Measurements from ENCODE around the gene UBE2E1. TPM values are rescaled to one million over a fixed set of nuclear protein-coding genes. Genes with fewer than 3 reads are reported as not detected.

UBE2E1 gene
- total RNA-seq, 1 donor from 2014 or later, result 103 TPM

DNA sequence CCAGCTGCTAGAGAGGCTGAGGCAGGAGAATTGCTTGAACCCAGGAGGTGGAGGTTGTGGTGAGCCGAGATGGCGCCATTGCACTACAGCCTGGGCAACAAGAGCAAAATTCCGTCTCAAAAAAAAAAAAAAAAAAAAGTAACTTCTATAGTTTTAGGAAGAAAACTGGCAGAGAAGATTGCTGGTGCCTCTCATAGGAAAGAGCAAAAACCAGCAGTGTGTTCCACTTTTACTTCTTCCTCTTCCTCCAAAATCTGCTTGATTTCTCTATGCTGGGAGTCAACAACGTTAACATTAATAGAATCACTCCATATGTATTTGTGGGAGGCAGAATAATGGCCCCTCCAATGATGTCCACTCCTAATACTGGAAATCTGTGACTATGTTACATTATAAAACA is 126.8 kb downstream of the UBE2E1 start:
- no peaks in the 10 kb centered on the region for H3K27me3 Mint-ChIP-seq (ENCODE audit: low read depth)
- H3K27ac Mint-ChIP-seq (ENCODE audit: unreplicated experiment), result no peak overlapping the region
- TF ChIP-seq CTCF (IDR thresholded peaks at IDR 0.05), result no peak
- DNase-seq (ENCODE audit: low spot score), result no peak
- H3K4me3 Mint-ChIP-seq (ENCODE audit: unreplicated experiment), result no peak overlapping the region
- H3K9me3 Mint-ChIP-seq (ENCODE audit: low read depth), result no peaks in the 10 kb centered on the region
- H3K36me3 Mint-ChIP-seq (ENCODE audit: low read depth), result no peaks in the 10 kb centered on the region
- H3K4me1 Mint-ChIP-seq (ENCODE audit: low read depth), result no peaks in the 10 kb centered on the region

GRCh38 chr3:23934253-23934652 is 128.5 kb downstream of the UBE2E1 start:
- Mint-ChIP-seq H3K27me3 (ENCODE audit: low read depth) (no peaks in the 10 kb centered on the region), H3K4me3 (ENCODE audit: unreplicated experiment) (no peak overlapping the region), H3K4me1 (ENCODE audit: low read depth) (no peaks in the 10 kb centered on the region), H3K36me3 (ENCODE audit: low read depth) (no peaks in the 10 kb centered on the region), H3K27ac (ENCODE audit: unreplicated experiment) (no peak overlapping the region), H3K9me3 (ENCODE audit: low read depth) (no peaks in the 10 kb centered on the region)
- TF ChIP-seq CTCF (IDR thresholded peaks at IDR 0.05), result no peak
- DNase-seq (ENCODE audit: low spot score), result no peak

- no peak overlapping the region for H3K4me3 Mint-ChIP-seq (ENCODE audit: unreplicated experiment)
- no peaks in the 10 kb centered on the region for H3K27me3 Mint-ChIP-seq (ENCODE audit: low read depth)
These were observed 131.5 kb downstream of the UBE2E1 start for GRCh38 chr3:23937296-23937695.

GRCh38 chr3:23938688-23939087 is 132.9 kb downstream of the UBE2E1 start:
- no peaks in the 10 kb centered on the region for H3K4me1 Mint-ChIP-seq (ENCODE audit: low read depth)
- no peak overlapping the region for H3K4me3 Mint-ChIP-seq (ENCODE audit: unreplicated experiment)
- no peaks in the 10 kb centered on the region for H3K27me3 Mint-ChIP-seq (ENCODE audit: low read depth)
- DNase-seq (ENCODE audit: low spot score), result no peak
- no peak for TF ChIP-seq CTCF (IDR thresholded peaks at IDR 0.05)
- no peak overlapping the region for H3K27ac Mint-ChIP-seq (ENCODE audit: unreplicated experiment)
- no peaks in the 10 kb centered on the region for H3K36me3 Mint-ChIP-seq (ENCODE audit: low read depth)
- H3K9me3 Mint-ChIP-seq (ENCODE audit: low read depth), result no peaks in the 10 kb centered on the region

More at GRCh38 chr3:23937296-23937695, 131.5 kb downstream of the UBE2E1 start:
- H3K4me1 Mint-ChIP-seq (ENCODE audit: low read depth), result no peaks in the 10 kb centered on the region
- no peak for DNase-seq (ENCODE audit: low spot score)
- H3K27ac Mint-ChIP-seq (ENCODE audit: unreplicated experiment), result no peak overlapping the region
- no peak for TF ChIP-seq CTCF (IDR thresholded peaks at IDR 0.05)
- H3K9me3 Mint-ChIP-seq (ENCODE audit: low read depth), result no peaks in the 10 kb centered on the region
- no peaks in the 10 kb centered on the region for H3K36me3 Mint-ChIP-seq (ENCODE audit: low read depth)

GRCh38 chr3:23940775-23941174 is 135.0 kb downstream of the UBE2E1 start:
- Mint-ChIP-seq H3K4me1 (ENCODE audit: low read depth) (peaks cover 8% of the 10 kb centered on the region), H3K9me3 (ENCODE audit: low read depth) (no peaks in the 10 kb centered on the region), H3K36me3 (ENCODE audit: low read depth) (no peaks in the 10 kb centered on the region), H3K4me3 (ENCODE audit: unreplicated experiment) (no peak overlapping the region), H3K27ac (ENCODE audit: unreplicated experiment) (no peak overlapping the region), H3K27me3 (ENCODE audit: low read depth) (no peaks in the 10 kb centered on the region)
- TF ChIP-seq CTCF (IDR thresholded peaks at IDR 0.05), result no peak
- DNase-seq (ENCODE audit: low spot score), result no peak

Other genes with a start within 250 kb of the UBE2E1 start
- 13.2 to 15.5 TPM (median 13.6 TPM) in 3 replicates for gene NKIRAS1, start 111.0 kb downstream of the UBE2E1 start, total RNA-seq
- gene RPL15, start 111.2 kb downstream of the UBE2E1 start, total RNA-seq, result 1,295 to 1,411 TPM (median 1,362 TPM) in 3 replicates
- gene NR1D2, start 139.3 kb downstream of the UBE2E1 start, total RNA-seq, result 14.7 to 19.8 TPM (median 19.6 TPM) in 3 replicates

All from chondrocyte (in vitro differentiated cells).